GM12801 (cell line): ENCODE results near the gene TMEM212.

ENCODE experiments used
- TF ChIP-seq, protein P1 (sequence below): IDR thresholded peaks from one replicate; pipeline ENCODE4 v1.5.1; 2011; ENCODE audit warnings: control low read depth; ENCODE audit not compliant: insufficient read length; ENCODE audit errors: extremely low read depth

TMEM212 gene

DNA sequence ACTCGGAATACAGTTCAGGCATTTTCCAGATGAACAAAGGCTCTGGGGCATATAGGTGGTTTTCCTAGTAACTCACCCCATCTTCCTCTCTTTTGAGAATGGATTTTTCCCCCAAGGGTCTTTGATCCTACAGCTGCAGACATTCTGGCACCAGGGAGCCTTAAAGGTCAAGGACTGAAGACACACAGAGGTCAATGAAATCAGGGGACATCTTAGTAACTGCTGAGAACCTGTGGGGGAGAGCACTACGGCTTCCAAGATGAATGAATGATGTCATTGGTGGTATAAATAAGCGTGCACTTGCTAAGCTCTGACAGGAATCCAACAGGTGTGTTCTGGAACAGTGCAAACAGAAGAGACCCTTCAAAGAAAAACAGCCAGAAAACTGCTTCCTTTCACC lies 36.3 kb downstream of the TMEM212 start:
- TF ChIP-seq, protein P1, sequence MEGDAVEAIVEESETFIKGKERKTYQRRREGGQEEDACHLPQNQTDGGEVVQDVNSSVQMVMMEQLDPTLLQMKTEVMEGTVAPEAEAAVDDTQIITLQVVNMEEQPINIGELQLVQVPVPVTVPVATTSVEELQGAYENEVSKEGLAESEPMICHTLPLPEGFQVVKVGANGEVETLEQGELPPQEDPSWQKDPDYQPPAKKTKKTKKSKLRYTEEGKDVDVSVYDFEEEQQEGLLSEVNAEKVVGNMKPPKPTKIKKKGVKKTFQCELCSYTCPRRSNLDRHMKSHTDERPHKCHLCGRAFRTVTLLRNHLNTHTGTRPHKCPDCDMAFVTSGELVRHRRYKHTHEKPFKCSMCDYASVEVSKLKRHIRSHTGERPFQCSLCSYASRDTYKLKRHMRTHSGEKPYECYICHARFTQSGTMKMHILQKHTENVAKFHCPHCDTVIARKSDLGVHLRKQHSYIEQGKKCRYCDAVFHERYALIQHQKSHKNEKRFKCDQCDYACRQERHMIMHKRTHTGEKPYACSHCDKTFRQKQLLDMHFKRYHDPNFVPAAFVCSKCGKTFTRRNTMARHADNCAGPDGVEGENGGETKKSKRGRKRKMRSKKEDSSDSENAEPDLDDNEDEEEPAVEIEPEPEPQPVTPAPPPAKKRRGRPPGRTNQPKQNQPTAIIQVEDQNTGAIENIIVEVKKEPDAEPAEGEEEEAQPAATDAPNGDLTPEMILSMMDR: no peak

DNA sequence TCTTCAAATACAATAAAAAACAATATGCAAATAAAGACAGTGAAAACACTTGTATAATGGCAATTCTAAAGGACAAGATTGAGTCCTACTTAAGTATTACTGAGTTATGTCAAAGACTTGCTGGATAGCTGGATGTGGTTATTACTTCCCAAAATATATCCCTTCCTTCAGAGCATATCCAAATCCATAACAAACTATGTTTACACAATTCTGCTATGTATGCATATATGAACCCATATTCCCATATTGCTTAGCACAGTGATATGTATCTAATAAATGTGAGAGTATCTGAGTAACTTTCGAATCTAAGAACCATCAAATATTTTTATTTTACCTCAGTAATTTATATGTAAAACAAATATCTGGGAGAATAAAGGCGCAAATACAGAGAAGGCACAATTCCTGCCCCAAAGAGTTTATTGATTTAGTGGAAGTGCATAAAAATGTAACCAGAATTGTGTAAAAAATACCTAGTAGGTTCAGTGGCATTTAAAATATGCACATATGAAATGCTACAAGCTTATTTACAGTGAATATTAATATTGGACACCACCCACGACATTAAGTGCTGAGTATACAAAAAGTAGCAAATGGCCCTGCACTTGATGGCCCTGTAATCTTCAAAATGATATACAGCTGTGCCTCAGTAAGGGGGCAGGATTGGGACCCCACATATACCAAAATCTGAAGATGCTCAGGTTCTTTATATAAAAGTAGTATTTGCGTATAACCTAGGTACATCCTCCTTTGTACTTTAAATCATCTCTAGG lies 37.1 kb downstream of the TMEM212 start:
- TF ChIP-seq, protein P1: no peak

- TF ChIP-seq, protein P1: no peak
Observed at GRCh38 chr3:171881251-171881650, 38.1 kb downstream of the TMEM212 start.

- TF ChIP-seq, protein P1: no peak
Observed at GRCh38 chr3:171883257-171883892, 40.2 kb downstream of the TMEM212 start.

GRCh38 chr3:171883893-171884279 lies 40.7 kb downstream of the TMEM212 start:
- TF ChIP-seq, protein P1: no peak

GRCh38 chr3:171888466-171888865 lies 45.3 kb downstream of the TMEM212 start:
- TF ChIP-seq, protein P1: no peak

DNA sequence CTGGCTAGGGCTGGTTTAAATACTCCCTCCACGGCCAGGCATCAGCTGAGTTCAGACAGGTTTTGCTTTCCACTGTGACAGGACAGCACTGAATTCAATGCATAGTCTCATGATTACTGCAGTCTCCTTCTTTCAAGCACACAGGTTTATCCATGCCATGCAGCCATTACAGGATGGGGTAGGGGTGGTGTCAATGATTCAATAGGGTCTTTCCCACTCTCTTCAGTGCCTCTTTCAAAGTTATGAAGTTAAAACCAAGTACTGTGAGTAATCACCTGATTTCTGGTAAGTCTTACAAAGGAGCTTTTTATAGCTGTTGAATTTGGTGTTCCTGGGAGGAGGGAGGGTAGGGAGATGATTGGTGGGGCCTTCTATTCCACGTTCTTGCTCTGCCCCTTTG lies 47.2 kb downstream of the TMEM212 start:
- TF ChIP-seq, protein P1: no peak
